OCI-M2 (cell line): ENCODE data around the gene KRT3.

ENCODE experiments used
- DNase-seq: peaks from one replicate; lab custom pipeline; 2025; ENCODE audit not compliant: unreplicated experiment; lab: John Stamatoyannopoulos, UW

The KRT3 gene

DNA sequence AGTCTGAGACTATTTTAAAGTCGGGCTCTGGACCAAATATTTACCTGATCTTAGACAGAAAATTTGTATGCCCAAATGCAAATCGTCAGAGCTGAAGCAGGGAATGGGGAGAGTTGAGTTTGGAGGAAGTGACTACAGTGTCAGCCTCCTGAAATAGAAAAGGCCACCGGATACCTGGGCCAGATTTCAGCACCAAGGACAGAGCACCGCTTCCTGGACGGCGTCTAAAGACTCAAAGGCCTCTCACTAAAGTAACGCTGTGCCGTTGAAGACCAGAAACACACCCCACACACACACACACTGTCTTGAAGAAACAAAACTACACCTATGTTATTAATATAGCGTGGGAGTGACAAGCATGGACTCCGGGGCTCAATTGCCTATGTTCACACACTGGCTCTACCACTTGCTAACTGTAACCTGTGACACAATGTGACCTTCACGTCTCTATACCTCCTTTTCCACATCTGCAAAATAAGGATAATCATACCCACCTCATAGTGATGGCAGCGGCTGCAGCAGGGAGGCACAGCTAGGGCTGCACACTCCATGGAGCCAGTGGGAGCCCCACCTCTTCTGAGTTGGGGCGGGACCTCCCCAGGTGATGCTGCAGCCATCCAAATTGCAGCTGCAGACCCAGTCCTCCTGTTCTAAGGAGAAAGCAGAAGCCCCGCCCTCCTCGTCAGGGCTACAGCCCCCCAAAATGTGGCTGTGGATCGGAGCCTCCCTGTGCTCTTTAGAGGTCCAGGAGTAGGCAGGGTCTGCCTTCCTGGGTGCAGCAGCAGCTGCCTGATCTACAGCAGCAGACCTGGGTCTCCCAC, 54.3 kb downstream of the KRT3 start:
- DNase-seq = no peak

DNA sequence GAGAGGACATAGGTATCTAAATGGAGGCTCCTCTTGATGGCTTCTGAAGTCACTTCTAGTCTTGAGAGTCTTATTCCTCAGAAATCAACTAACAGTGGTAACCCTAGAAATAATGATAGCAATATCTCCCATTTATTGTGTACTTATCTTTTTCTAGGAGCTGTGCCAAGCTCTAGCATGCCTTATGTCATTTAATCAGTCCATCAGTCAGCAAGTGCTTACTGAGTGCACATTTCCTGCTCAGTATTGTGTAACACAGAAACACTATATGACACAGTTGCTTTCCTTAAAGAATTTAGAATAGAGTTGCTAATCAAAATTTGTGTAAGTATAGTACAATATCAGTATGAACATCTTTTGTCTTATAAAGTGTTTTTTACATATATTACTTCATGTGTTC, 55.3 kb downstream of the KRT3 start:
- no peak for DNase-seq

DNA sequence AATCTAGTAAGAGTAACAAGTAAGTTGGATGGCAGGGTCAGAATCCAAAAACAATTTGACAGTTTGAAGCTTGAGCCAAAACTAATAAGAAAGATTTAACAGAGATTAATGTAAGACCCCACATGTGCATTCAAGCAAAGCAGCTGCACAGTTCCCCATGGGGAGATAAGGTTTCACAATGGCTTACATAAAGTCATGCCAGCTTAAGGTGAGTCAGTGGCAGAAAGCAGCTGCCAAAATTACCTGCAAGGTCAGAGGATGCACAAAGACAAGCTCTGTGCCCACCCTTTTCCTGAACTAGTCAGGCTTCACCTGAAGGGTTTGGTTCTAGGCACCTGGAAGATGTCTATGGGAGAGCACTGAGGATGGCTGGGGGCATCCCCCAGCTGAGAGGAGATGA, 56.0 kb downstream of the KRT3 start:
- DNase-seq = no peak
